HG03039 (cell line): ENCODE data around the gene ESYT2.

Source experiments
- ATAC-seq: cut with Tn5 transposase; IDR thresholded peaks from one replicate; pipeline ENCODE4 v1.9.1; 2021; ENCODE audit warnings: mild to moderate bottlenecking, moderate library complexity; ENCODE audit not compliant: unreplicated experiment

The ESYT2 gene

GRCh38 chr7:158747408-158747807 lies 81.9 kb downstream of the ESYT2 start:
- ATAC-seq = no peak

DNA sequence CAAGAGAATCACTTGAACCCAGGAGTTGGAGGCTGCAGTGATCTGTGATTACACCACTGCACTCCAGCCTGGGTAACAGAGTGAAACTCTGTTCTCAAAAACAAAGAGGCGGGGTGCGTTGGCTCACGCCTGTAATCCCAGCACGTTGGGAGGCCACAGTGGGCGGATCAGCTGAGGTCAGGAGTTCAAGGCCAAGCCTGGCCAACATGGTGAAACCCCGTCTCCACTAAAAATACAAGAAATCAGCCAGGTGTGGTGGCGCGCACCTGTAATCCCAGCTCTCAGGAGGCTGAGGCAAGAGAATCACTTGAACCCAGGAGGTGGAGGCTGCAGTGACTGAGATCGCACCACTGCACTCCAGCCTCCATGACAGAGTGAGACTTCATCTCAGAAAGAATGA lies 82.4 kb downstream of the ESYT2 start:
- ATAC-seq = no peak

- no peak for ATAC-seq
Measured at GRCh38 chr7:158745057-158745715, 84.1 kb downstream of the ESYT2 start.

- ATAC-seq = no peak
Measured at GRCh38 chr7:158744070-158744469, 85.2 kb downstream of the ESYT2 start.

GRCh38 chr7:158743219-158743618 lies 86.1 kb downstream of the ESYT2 start:
- no peak for ATAC-seq

DNA sequence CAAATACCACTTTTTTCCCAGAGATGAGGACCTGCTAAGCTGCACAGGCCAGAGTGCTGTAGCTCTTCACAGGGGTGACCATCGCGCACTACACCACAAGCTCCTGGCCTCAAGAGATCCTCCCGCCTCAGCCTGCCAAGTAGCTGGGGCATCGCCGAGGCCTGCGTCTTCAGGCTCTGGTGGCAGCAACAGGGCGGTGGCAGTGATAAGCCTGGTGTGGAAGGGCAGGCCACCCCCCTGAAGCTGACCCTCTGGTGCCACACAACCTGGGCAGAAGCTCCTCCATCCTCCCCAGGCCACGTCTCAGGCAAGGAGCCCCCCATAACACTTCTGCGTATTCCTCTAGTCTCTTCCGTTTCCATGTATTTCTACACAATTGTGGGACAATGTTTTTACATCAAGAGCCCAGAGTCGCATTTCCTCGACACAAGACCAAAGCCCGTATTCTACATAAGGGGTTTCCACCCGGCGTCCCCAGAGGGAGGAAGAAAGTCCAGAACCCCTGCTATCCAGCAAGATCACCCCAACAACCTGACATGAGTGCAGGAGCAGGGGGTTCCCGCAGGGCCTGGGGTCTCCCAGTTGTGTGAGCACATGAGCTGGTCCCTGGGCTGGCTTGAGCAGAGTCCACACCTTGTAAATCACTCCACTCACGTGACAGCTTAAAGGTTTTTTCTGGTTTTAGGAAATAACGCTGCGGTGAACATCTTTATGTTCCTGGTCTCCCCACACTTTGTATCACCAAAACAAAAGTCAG lies 87.1 kb downstream of the ESYT2 start:
- ATAC-seq = no peak

DNA sequence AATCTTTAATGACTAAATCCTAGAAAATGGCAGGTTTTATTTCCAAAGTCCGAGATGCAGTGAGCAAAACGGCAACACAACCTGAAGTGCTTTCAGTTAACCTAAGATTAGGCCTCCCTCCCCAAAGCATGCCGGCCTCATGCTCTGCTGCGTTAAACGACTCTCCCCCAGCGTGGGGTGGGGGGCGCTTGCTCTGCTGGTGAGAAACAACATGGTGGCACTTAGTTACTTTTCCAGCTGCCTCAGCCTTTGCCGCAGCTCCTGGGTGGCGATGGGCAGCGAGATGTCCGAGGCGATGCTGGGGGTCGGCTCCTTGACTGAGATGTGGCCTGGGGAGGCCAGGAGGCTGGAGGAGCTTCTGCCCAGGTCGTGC lies 88.0 kb downstream of the ESYT2 start:
- ATAC-seq = no peak

GRCh38 chr7:158740657-158741293 lies 88.5 kb downstream of the ESYT2 start:
- ATAC-seq = no peak

DNA sequence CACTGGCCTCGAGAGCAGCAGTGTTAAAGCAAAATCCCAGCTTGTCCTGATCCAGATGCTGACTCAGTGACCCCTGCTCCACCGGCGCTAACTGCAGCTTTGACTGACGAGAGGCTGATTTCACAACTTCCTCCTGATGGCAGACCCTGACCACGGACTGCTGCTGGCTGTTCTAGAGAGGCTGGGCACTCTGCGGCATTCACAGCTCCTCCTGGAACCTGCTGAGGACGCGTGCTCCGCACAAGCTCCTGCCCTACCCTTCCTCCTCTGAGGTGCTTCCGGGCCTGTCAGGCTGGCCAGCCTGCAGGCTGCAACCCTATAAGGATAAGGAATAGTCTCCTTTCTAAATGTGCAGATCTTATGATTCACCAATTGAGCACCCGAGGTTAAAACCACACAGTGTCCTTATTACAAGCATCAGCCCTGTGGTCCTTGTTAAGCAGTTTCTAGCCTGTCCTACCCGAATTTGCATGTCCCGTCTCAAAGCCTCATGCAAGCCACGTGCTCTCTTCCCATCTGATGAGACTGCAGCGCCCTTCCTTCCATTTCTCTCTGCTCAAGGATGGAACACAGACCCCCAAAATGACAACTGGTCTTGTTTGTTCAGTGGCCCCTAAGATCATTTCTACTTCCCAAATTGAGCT lies 89.2 kb downstream of the ESYT2 start:
- ATAC-seq = no peak

GRCh38 chr7:158738841-158739240 lies 90.5 kb downstream of the ESYT2 start:
- ATAC-seq = no peak

DNA sequence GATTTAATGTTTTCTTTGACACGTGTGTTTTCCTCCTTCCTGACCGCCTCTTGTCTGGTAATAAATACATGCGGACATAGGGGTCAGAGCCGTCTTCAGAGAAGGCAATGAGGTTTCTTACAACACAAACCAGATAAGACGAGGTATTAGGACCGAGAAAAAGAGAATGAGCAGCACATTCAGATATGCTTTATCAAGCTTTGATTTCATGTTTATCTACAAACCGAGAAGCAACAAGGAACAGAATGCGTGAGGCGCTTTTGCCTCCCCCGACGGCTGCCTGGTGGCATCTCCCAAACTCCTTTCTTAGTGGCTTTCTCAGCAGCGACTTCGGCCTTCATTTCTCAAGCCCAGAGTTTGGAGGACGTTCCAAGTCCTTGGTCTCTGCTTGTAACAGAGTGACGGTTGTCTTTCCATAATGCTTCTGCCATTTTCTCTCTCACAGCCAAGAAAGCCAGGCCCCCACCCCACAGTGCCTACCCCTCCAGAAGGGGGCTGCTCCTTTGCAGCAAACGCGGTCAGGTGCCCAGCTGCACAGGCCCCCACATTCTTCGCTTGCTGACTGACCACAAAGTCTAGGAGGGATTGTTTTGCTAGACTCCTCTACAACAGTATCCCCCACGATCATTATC lies 92.1 kb downstream of the ESYT2 start:
- ATAC-seq = no peak

GRCh38 chr7:158735935-158736334 lies 93.4 kb downstream of the ESYT2 start:
- no peak for ATAC-seq

GRCh38 chr7:158734861-158735260 lies 94.4 kb downstream of the ESYT2 start:
- no peak for ATAC-seq

- no peak for ATAC-seq
Measured at GRCh38 chr7:158733775-158734494, 95.4 kb downstream of the ESYT2 start.

DNA sequence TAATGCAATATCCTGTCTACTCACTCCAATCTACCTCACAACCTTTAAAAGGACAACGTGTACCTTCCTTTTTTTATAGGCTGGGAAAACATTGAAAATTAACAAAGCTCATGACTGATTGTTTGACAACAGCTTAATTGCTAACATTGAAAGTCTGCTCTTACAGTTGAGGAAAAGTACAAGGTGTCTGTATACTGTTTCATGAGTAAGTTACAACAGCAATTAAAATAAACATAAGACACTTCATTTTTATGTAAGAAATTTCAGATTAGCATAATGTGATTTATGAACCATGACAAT lies 96.1 kb downstream of the ESYT2 start:
- no peak for ATAC-seq

DNA sequence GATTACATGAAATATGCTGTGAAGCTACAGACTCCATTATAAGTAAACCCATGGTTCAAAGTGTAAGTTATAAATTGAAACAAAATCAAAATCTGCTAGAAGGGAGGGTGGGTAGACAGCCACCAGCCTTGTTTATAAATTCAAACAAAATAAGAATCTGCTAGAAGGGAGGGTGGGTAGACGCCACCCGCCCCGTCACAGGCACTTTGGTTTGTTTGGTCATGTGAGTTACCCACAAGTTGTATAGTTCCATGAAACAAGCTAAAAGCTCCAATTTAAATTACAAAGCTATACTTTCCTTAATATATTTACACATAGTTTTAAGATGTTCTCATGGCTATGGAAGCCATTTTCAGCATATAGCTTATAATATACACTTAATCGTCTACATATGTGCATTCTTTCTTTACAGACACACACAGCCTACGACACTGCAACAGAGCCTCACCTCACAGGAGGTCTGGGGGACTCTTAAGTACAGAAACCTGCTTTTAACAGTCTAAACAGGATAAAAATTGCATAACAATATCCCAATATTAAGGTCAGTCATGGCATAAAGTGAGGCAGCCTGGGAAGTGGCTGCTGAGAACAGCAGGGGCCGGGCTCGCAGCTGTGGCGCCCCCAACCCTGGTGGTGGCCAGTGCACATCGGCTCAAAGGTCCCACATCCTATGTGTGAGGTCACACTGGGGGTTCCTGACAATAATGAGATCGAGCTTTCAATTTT lies 96.7 kb downstream of the ESYT2 start:
- ATAC-seq = no peak

GRCh38 chr7:158731761-158732160 lies 97.5 kb downstream of the ESYT2 start:
- no peak for ATAC-seq

DNA sequence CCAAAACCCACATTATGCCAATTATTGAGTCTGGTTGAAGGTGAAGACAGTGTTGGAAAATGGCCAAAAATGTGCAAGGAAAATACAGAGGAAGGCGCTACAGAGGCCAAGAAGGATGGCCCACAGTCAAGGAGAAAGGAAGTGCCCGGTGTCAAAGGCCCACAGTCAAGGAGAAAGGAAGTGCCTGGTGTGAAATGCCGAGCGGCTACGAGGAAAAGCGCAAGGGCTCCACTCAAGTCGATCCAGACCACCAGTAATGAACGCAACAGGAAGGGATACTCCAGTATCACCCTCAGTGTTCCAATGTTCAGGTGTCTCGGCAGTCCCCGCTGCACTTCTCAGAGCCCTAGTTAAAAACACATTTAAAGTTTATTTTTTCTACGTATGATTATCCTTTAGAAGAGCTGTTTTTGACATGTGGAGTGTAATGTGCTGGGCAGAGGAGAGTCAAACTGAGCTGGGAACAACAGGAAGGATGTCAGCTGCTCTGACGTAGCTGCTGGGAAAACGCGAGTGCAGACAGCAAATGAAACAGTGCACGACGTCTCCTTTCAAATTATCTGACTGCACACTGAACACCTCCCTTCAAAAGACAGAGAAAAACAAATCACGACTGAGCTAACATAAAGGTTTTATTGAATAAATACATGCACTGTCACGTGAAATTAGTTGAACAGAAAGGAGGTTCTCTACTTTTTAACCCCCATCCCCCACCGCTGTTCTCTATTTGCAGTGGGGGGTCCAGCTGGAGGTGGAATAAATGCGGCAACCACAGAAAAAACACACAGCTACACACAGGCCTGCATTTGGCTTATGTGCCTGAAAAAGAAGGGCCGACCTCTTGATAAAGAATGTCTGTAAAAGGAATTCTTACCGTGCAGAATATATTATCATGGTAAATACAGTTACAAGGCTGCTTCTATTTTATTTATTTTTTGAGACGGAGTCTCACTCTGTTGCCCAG lies 98.6 kb downstream of the ESYT2 start:
- ATAC-seq = no peak
